ENCODE data around the gene PTER.

PTER gene

GRCh38 chr10:16436758-16437539 is at the start of gene PTER:
Gene PTER (plus strand): TSS chr10:16437010. CDS start chr10:16484385, 47,375 bp downstream.
- peak; percentile 92 to 98 (median 97) for DNase-seq (ENCODE audit: low read depth in 2 of 3, low spot score in 2 of 3)

GRCh38 chr10:16392531-16393069 is 44.2 kb upstream of the PTER start:
- no peak for DNase-seq (ENCODE audit: low read depth in 2 of 3, low spot score in 2 of 3)

- no peak for DNase-seq (ENCODE audit: low read depth in 2 of 3, low spot score in 2 of 3)
These were observed 43.4 kb upstream of the PTER start for GRCh38 chr10:16393271-16393858.

- no peak for DNase-seq (ENCODE audit: low read depth in 2 of 3, low spot score in 2 of 3)
These were observed 35.4 kb upstream of the PTER start for GRCh38 chr10:16401416-16401815.

- DNase-seq (ENCODE audit: low read depth in 2 of 3, low spot score in 2 of 3) = no peak
These were observed 28.4 kb upstream of the PTER start for GRCh38 chr10:16408379-16408778.

GRCh38 chr10:16417341-16417740 is 19.5 kb upstream of the PTER start:
- DNase-seq (ENCODE audit: low read depth in 2 of 3, low spot score in 2 of 3) = no peak

GRCh38 chr10:16423599-16423998 is 13.2 kb upstream of the PTER start:
- no peak for DNase-seq (ENCODE audit: low read depth in 2 of 3, low spot score in 2 of 3)

- DNase-seq (ENCODE audit: low read depth in 2 of 3, low spot score in 2 of 3) = no peak
These were observed 11.4 kb upstream of the PTER start for GRCh38 chr10:16425449-16425848.

- no peak for DNase-seq (ENCODE audit: low read depth in 2 of 3, low spot score in 2 of 3)
These were observed 7.3 kb upstream of the PTER start for GRCh38 chr10:16429539-16429938.

- no peak for DNase-seq (ENCODE audit: low read depth in 2 of 3, low spot score in 2 of 3)
These were observed 448 bp upstream of the PTER start for GRCh38 chr10:16436367-16436757.

- peak in 1 of 3 experiments; percentile 8 for DNase-seq (ENCODE audit: low read depth in 2 of 3, low spot score in 2 of 3)
These were observed 707 bp downstream of the PTER start for GRCh38 chr10:16437540-16437894.

GRCh38 chr10:16439295-16439694 is 2.5 kb downstream of the PTER start:
- no peak for DNase-seq (ENCODE audit: low read depth in 2 of 3, low spot score in 2 of 3)

GRCh38 chr10:16440396-16441133 is 3.8 kb downstream of the PTER start:
- no peak for DNase-seq (ENCODE audit: low read depth in 2 of 3, low spot score in 2 of 3)

GRCh38 chr10:16441173-16441840 is 4.5 kb downstream of the PTER start:
- no peak for DNase-seq (ENCODE audit: low read depth in 2 of 3, low spot score in 2 of 3)

GRCh38 chr10:16442914-16443313 is 6.1 kb downstream of the PTER start:
- DNase-seq (ENCODE audit: low read depth in 2 of 3, low spot score in 2 of 3) = no peak

GRCh38 chr10:16445770-16446469 is 9.1 kb downstream of the PTER start:
- DNase-seq (ENCODE audit: low read depth in 2 of 3, low spot score in 2 of 3) = no peak

GRCh38 chr10:16449454-16449853 is 12.6 kb downstream of the PTER start:
- no peak for DNase-seq (ENCODE audit: low read depth in 2 of 3, low spot score in 2 of 3)

- no peak for DNase-seq (ENCODE audit: low read depth in 2 of 3, low spot score in 2 of 3)
These were observed 21.6 kb downstream of the PTER start for GRCh38 chr10:16458166-16458955.

GRCh38 chr10:16459423-16459939 is 22.7 kb downstream of the PTER start:
- DNase-seq (ENCODE audit: low read depth in 2 of 3, low spot score in 2 of 3) = no peak

GRCh38 chr10:16466001-16466400 is 29.2 kb downstream of the PTER start:
- DNase-seq (ENCODE audit: low read depth in 2 of 3, low spot score in 2 of 3) = no peak

All from activated CD8-positive, alpha-beta memory T cell treated with anti-CD3 and anti-CD28 coated beads for 48 hours (primary cell).